Measurements from ENCODE around the gene MAFF.

- TF ChIP-seq GATA3 (IDR thresholded peaks at IDR 0.05; ENCODE audit: low read depth, low read length) (no peak), GATA2 (IDR thresholded peaks at IDR 0.05; ENCODE audit: low read depth, low read length) (no peak)
Observed at GRCh38 chr22:38221908-38222796, 20.4 kb downstream of the MAFF start.
